ENCODE data around the gene FAM163B.

GRCh38 chr9:133529874-133530273, 79.3 kb downstream of the FAM163B start:
- no peak for TF ChIP-seq ZFP69B (tag by site-specific recombination; IDR thresholded peaks at IDR 0.05)
- no peak for TF ChIP-seq REST (tag by site-specific recombination; IDR thresholded peaks at IDR 0.05)
- TF ChIP-seq ZNF121 (tag by site-specific recombination; IDR thresholded peaks at IDR 0.05), result no peak
- no peak for TF ChIP-seq CTCF (tag by site-specific recombination; IDR thresholded peaks at IDR 0.05)
- TF ChIP-seq HOXD13 (CRISPR knock-in tag; IDR thresholded peaks at IDR 0.05; ENCODE audit: borderline replicate concordance), result no peak
- TF ChIP-seq ATF2 (tag by site-specific recombination; IDR thresholded peaks at IDR 0.05; ENCODE audit: low read depth), result no peak
- TF ChIP-seq ZNF274 (IDR thresholded peaks at IDR 0.05; ENCODE audit: low read length), result no peak
- TF ChIP-seq ZNF274 (tag by site-specific recombination; IDR thresholded peaks at IDR 0.05; ENCODE audit: borderline replicate concordance), result no peak
- TF ChIP-seq ZNF18 (tag by site-specific recombination; IDR thresholded peaks at IDR 0.05), result no peak
- no peak for TF ChIP-seq ZFP3 (tag by site-specific recombination; IDR thresholded peaks at IDR 0.05; ENCODE audit: low read depth)
